Fibroblast of gingiva (primary cell): Measurements from ENCODE around the gene SSX4B.
"Not testable (repeated sequence)": the region's sequence is repeated elsewhere in the genome, so short reads cannot be mapped to it uniquely, and the experiment has no call there.

ENCODE experiments used
- DNase-seq: peaks from one replicate; pipeline ENCODE4 v3.0.0-alpha.2; 2011; ENCODE audit warnings: low read depth

Gene SSX4B, protein sequence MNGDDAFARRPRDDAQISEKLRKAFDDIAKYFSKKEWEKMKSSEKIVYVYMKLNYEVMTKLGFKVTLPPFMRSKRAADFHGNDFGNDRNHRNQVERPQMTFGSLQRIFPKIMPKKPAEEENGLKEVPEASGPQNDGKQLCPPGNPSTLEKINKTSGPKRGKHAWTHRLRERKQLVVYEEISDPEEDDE

DNA sequence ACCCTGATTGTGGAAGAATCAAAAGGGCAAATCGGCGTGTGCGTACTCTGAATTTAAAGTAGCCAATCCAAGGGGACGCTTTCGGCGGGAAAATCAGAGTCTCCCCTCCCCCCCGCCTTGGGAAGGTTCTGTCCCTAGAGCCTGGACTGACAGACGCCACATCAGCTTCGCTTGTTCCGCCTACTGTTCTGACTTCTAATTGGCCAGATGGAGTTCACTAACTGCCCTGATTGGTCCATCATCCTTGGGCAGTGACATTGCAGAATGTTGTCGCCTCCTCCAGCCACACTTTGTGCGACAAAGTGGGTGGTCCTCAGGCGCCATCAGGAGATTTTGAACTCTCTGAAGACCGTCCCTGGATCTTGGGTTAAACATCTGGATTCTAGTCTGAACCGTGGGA, at the start of gene SSX4B:
TSS of gene SSX4B (minus strand) at position 101 of the 400 bp plus-strand sequence. CDS start 588 bp downstream, outside the sequence.
- DNase-seq: not testable (repeated sequence)

DNA sequence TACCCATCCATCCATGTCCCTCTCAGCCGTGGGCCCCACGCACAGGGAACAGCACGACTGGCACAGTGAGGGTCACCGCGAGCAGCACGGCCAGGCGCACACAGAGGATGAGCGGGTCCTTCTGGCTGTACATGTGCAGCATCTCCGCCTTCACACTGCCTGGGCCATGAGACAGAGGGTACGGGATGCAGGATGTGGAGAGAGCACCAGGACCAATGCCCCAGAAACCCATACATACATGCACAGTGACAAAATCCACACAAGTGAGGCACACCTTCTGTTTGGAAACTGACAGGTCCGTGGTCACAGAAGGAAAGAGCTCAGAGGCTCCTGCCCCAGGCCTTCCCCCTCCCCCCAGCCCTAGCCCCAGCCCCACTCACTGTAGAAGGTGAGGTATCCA, 48.8 kb upstream of the SSX4B start:
- no peak for DNase-seq

DNA sequence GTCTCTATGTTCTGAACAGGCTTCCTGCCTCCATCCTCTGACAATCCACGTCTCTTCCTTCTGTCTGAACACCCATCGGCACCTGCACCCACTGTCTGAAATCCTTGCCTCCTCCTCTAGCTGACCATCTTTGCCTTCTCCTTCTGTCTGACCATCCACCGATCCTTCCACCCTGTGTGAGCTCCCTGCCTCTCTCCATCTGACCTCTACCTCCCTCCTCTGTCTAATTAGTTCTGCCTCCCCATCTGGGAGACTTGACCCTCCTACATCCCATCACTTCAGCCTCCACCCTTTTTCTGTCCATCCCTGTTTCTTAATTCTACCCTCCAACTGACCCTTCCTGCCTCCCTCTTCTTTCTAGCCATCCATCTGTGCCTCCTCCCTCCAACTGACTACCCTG, 48.3 kb upstream of the SSX4B start:
- no peak for DNase-seq

DNA sequence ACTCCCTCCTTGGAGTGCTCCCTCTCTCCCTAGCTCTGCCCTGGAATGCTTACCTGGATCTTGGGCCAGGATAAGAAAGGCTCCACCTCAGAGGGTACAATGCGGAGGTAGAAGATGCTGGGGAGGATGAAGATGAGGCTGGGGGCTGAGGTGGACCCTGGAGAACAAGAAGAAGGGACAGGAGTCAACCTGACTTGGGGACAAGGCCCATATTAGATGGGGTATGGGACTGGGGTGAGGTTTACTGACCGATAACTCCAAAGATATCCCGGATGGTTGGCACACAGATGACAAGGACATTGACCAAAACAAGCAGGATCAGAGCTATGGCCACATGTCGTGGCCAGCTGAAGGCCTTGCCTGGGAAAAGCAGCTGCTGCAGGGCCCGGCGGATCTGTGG, 47.7 kb upstream of the SSX4B start:
- DNase-seq: no peak

DNA sequence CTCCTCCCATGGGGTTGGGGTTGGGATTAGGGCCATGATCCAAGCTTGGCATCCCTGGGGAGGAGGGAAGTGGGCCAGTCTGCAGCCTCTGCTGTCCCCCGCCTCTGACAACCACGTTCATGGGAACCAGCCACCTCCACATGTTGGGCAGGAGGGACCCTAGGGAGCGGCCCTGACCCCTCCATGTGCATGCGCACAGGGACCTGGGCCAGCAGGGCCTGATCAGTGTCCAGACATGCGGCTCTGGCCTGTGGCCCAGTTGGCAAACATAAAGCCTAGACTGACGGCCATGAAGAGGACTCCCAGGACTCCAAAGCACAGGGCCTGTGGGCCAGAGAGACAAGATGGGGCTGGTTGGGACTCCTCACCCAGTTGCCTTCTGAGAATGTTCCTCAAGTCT, 47.0 kb upstream of the SSX4B start:
- DNase-seq: no peak

DNA sequence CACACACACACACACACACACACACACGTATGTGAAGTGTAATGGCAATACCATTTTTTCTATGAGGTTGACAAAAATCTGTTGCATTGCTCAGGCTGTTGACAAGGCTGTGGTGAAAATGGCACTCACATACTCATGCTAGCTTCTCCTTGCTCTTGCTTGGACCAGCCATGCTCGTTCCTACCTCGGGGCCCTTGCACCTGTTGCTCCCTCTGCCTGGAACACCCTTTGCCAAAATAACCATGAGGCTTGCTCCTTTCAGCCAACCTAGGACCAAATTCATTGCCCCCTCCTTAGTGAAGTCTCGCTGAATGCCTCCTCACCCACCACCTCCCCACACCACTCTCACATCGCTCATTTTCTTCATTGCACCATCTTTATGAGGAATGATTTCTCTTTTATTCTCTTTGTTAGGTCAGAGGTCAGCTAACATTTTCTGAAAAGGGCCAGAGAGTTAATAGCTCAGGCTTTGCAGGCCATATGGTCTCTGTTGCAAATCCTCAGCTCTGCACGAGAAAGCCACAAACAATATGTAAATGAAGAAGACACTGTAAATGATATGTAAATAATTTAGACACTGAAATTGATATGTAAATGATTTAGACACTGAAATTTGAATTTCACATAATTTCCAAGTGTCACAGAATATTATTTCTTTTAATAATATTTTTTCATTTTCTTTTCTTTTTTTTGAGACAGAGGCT, 45.0 kb upstream of the SSX4B start:
- DNase-seq: no peak

DNA sequence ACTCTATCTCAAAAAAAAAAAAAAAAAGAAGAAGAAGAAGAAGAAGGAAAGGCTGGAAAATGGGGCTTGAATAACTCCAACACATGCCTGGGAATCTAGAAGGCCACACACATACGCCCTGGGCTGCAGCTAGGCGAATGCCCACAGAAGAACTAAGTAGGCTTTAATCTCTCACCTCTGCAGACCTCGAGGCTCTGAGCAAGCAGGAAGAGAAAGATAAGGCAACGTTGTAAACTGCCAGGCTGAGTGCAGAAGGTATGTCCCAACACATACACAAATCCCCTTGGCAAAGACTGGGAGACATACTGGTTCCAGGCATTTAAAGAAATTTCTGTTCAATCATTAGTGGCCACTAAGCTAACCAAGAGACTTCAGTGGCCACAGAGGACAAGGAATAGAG, 39.9 kb upstream of the SSX4B start:
- no peak for DNase-seq

DNA sequence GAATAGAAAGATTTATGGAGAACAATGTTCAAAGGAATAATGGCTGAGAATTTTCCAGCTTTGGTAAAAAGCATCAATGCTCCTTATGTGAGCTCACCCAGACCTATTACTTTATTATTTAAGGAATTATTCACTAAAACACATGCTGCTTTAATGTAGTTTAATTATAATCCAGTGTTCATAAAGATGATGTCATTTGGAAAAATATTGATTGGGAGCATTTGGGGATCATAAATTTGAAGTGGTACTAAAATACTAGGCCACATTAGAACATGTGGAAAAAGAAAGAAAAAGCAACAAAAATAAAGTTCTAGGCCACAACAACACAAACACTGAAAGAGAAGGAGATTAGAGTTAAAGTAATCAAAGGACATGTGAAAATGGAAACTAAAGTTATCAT, 38.3 kb upstream of the SSX4B start:
- no peak for DNase-seq

DNA sequence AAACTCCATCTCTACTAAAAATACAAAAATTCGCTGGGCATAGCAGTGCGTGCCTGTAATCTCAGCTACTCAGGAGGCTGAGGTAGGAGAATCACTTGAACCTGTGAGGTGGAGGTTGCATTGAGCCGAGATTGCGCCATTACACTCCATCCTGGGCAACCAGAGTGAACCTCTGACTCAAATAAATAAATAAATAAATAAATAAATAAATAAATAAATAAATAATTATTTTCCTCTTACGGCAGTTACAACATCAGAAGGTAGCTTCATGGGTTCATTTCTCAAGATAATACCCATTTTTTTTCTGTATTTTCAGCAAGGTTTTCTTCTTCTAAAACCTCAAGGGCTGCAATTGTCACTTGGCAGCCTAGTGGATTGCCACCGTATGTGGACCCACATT, 35.4 kb upstream of the SSX4B start:
- not testable (repeated sequence) for DNase-seq

DNA sequence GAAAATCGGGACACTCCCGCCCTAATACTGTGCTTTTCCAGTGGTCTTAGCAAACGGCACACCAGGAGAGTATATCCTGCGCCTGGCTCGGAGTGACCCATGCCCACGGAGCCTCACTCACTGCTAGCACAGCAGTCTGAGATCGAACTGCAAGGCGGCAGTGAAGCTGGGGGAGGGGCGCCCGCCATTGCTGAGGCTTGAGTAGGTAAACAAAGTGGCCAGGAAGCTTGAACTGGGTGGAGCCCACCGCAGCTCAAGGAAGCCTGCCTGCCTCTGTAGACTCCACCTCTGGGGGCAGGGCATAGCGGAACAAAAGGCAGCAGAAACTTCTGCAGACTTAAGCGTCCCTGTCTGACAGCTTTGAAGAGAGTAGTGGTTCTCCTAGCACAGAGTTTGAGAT, 22.0 kb upstream of the SSX4B start:
- DNase-seq: not testable (repeated sequence)

DNA sequence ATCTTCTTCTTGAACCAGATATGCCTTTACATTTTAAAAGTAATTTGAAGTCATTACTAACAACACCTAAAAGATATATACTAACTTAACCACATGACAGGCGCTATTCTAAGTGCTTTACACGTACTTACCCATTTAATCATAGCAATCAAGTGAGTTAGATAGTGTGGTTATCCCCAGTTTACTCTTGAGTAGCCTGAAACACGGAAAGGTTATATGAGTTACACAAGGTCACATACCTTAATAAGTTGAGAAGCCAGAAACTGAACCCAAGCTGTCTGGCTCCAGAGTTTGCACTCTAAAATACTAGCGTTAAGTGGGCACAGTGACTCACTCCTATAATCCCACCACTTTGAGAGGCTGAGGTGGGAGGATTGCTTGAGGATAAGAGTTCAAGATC, 18.4 kb upstream of the SSX4B start:
- DNase-seq: not testable (repeated sequence)

DNA sequence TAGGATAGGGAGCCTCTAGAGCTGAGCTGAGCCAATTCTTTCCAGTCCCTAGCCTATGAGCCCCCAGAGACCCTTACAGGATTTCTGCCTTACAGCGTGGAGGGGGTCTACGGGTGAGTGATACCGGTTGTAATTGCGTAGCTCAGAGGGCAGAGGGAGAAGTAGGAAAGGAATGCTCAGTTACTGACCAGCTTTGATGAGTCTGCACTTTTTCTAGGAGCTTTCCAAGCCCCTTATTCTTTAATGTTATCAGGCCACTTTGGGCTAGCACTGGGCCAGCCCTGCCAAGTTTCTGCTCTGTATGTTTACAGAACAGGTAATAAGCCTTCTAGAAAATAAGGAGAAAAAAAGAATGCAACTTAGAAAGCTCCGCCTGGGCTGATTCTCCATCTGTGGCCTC, 17.8 kb upstream of the SSX4B start:
- DNase-seq: not testable (repeated sequence)

DNA sequence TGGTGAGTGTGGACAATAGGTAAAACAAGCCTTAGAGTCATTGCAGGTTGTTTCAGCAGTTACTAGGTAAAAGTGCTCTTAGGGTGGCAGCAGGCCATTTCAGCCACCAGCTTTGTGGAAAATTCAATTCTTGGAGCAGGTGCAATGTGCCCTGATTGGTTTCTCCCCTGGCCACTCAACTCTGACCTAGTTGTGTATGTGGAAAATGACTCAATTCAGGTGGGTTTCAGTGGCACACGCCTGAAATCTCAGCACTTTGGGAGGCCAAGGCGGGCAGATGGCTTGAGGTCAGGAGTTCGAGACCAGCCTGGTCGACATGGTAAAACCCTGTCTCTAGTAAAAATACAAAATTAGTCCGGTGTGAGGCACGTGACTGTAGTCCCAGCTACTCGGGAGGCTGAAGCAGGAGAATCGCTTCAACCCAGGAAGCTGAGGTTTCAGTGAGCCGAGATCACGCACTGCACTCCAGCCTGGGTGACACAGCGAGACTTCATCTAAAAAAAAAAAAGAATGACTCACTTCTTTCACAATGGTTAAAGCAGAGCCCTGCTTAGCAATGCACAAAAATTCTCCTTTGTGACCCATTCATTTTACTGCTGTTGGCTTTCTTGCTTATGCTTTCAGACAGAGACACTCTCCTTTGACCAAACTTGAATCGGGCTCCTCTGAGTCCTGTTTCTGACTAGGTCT, 15.4 kb upstream of the SSX4B start:
- DNase-seq: not testable (repeated sequence)

DNA sequence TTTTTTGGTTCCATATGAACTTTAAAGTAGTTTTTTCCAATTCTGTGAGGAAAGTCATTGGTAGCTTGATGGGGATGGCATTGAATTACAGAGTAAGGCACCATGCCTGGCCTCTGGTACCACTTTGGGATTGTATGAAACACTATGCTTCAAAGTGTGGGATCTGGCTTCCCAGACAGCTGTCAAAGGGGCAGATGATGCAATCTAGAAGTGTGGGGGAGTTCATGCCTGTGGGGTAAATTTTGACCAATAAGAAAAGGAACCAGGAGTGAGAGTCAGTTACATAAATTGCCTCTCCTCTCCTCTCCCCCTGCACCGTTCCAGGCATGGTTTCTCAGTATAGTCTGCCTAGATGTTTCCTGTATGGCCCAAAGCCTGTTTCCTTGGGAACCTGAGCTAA, 13.9 kb downstream of the SSX4B start:
- not testable (repeated sequence) for DNase-seq

DNA sequence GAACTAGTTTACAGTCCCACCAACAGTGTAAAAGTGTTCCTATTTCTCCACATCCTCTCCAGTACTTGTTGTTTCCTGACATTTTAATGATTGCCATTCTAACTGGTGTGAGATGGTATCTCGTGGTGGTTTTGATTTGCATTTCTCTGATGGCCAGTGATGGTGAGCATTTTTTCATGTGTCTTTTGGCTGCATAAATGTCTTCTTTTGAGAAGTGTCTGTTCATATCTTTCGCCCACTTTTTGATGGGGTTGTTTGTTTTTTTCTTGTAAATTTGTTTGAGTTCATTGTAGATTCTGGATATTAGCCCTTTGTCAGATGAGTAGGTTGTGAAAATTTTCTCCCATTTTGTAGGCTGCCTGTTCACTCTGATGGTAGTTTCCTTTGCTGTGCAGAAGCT, 14.8 kb downstream of the SSX4B start:
- not testable (repeated sequence) for DNase-seq

DNA sequence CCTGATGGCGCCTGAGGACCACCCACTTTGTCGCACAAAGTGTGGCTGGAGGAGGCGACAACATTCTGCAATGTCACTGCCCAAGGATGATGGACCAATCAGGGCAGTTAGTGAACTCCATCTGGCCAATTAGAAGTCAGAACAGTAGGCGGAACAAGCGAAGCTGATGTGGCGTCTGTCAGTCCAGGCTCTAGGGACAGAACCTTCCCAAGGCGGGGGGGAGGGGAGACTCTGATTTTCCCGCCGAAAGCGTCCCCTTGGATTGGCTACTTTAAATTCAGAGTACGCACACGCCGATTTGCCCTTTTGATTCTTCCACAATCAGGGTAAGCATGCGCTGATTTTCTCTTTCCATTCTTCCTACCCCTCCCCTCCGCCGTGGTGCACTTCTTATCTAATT, 28.5 kb downstream of the SSX4B start, which contains the start of gene SSX4:
TSS of gene SSX4 (plus strand) at position 301 of the 400 bp plus-strand sequence. CDS start 515 bp downstream, outside the sequence.
- not testable (repeated sequence) for DNase-seq

DNA sequence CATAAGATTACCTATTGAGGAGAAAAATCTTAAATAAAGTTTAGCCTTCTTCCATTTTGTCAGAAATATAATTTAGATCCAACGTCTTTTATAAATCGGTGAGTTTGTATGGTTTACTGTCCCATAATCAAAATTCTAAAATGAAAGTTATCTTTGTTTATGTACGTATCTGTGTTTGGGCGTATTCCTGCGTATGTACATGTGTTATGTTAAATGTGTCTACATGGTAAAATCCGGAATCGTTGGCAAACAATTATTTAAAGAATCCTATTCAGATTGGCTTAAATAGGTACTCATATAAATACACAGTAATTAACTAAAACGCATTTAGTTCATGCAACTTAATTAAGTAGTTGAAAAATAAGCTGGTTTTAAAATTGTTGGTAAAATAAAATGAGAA, 41.4 kb downstream of the SSX4B start:
- not testable (repeated sequence) for DNase-seq

DNA sequence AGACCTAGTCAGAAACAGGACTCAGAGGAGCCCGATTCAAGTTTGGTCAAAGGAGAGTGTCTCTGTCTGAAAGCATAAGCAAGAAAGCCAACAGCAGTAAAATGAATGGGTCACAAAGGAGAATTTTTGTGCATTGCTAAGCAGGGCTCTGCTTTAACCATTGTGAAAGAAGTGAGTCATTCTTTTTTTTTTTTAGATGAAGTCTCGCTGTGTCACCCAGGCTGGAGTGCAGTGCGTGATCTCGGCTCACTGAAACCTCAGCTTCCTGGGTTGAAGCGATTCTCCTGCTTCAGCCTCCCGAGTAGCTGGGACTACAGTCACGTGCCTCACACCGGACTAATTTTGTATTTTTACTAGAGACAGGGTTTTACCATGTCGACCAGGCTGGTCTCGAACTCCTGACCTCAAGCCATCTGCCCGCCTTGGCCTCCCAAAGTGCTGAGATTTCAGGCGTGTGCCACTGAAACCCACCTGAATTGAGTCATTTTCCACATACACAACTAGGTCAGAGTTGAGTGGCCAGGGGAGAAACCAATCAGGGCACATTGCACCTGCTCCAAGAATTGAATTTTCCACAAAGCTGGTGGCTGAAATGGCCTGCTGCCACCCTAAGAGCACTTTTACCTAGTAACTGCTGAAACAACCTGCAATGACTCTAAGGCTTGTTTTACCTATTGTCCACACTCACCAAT, 43.9 kb downstream of the SSX4B start:
- DNase-seq: not testable (repeated sequence)

DNA sequence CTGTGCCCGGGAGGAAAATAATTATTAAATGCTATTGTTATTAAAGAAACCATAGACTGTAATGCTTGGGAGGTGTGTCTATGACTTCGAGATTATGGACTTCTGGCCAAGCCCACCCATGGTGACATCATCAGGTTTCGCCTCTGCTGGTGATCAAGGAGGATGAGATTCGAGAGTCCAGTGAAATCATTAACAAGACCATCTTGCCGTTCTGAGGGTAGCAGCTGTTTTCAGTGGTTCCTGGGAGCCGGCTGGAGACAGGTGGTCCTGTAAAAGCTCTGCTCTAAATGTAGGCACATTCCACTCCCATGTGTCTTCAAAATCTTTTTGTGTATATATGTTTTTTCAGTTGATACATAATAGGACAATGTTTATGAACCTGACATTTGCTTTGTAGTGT, 52.5 kb downstream of the SSX4B start:
- DNase-seq: not testable (repeated sequence)

DNA sequence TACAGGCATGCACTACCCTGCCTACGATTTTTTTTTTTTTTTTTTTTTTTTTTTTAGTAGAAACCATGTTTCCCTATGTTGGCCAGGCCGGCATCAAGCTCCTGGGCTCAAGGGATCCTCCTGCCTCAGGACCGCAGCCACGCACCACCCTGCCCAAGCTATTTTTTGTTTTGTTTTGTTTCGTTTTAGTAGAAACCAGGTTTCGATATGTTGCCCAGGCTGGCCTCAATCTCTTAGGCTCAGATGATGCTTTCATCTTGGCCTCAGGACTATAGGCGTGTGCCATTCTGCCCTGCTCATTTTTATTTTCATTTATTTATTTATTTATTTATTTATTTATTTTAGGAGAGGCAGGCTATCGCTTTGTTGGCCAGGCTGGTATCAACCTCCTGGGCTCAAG, 54.1 kb downstream of the SSX4B start:
- DNase-seq: no peak

DNA sequence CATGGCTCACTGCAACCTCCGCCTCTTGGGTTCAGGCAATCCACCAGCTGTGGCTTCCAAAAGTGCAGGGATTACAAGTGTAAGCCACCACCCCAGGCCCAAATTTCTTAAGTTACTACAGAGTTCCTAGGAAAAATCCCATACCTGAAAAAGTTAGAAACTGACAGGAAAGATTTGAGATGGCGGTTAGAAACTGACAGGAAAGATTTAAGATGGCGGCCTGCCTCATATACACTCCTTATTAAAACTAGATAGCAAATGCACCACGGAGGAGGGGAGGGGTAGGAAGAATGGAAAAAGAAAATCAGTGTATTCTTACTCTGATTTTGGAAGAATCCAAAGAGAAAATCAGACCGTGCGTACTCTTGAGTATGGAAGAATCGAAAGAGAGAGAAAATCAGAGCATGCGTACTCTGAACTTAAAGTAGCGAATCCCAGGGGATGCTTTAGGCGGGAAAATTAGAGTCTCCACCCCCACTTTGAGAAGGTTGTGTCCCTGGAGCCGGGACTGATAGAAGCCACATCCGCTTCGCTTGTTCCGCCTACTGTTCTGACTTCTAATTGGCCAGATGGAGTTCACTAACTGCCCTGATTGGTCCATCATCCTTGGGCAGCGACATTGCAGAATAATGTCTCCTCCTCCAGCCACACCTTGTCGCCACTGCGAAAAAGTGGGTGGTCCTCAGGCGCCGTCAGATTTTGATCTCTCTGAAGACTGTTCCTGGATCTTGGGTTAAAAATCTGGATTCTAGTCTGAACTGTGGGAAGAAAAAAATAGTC, 55.3 kb downstream of the SSX4B start, which contains the start of gene SSX3:
TSS of gene SSX3 (minus strand) at position 389 of the 780 bp plus-strand sequence. CDS start 1,454 bp downstream, outside the sequence.
- not testable (repeated sequence) for DNase-seq
